Cardiac muscle cell (in vitro differentiated cells and primary cell): Measurements from ENCODE around the gene CUL1. TPM values are rescaled to one million over a fixed set of nuclear protein-coding genes. Genes with fewer than 3 reads are reported as not detected.

Experiments used
- DNase-seq, 2 donors: peaks; one replicate each; pipeline versions ENCODE4 v3.0.0 to v3.0.0-alpha.2; 2010 to 2017; ENCODE audit warnings: low read depth in 1 of 2, low spot score in 1 of 2
- H3K27ac ChIP-seq: fragments of 200-600 bp; sonication (generic); 2 replicates; pipeline ENCODE4 v1.5.1; 2016
- H3K27me3 ChIP-seq: fragments of 200-600 bp; sonication (generic); 2 replicates; pipeline ENCODE4 v1.6.0; 2016; ENCODE audit warnings: control low read depth
- H3K36me3 ChIP-seq: fragments of 200-600 bp; sonication (generic); 2 replicates; pipeline ENCODE4 v1.5.1; 2016; ENCODE audit warnings: control low read depth
- H3K4me1 ChIP-seq: fragments of 200-600 bp; sonication (generic); 2 replicates; pipeline ENCODE4 v1.8.1; 2017; ENCODE audit warnings: low read depth, mild to moderate bottlenecking, mixed run types
- H3K4me3 ChIP-seq: fragments of 200-600 bp; sonication (generic); 2 replicates; pipeline ENCODE4 v1.5.1; 2016; ENCODE audit warnings: mild to moderate bottlenecking
- H3K9me3 ChIP-seq: fragments of 200-600 bp; sonication (generic); 2 replicates; pipeline ENCODE4 v1.5.1; 2017; ENCODE audit warnings: low read depth, mild to moderate bottlenecking, control low read depth
- CTCF ChIP-seq: IDR thresholded peaks from 2 replicates; pipeline ENCODE4 v1.5.1; 2012; ENCODE audit warnings: low read depth, mild to moderate bottlenecking, low read length
- polyA plus RNA-seq: library from polyadenylated mRNA; unstranded; fragments of >200 nt; fragmentation: Nextera tagmentation; extraction: Ambion mirVana; gene quantifications from 2 replicates; pipeline ENCODE4 v1.2.1, GENCODE V29; 2016
- total RNA-seq: library from RNA; depleted of rRNA; stranded (reverse); fragments of >200 nt; gene quantifications from 2 replicates; pipeline ENCODE4 v1.2.3, GENCODE V29; 2016

CUL1 gene
- total and polyA plus RNA-seq, 2 experiments from 2014 or later: 58.8 to 71.6 TPM

GRCh38 chr7:148796841-148797240, 98.1 kb downstream of the CUL1 start:
- Histone ChIP-seq H3K27ac (peak overlapping the region; percentile 69), H3K4me1 (peaks cover 16% of the 10 kb centered on the region), H3K9me3 (no peaks in the 10 kb centered on the region), H3K36me3 (peaks cover 62% of the 10 kb centered on the region), H3K4me3 (no peak overlapping the region), H3K27me3 (no peaks in the 10 kb centered on the region)
- no peak for TF ChIP-seq CTCF
- DNase-seq: peak in 1 of 2 donors; percentile 75

- no peak for TF ChIP-seq CTCF
- Histone ChIP-seq H3K4me1 (peaks cover 16% of the 10 kb centered on the region), H3K36me3 (peaks cover 36% of the 10 kb centered on the region), H3K4me3 (no peak overlapping the region), H3K27ac (peak overlapping the region; percentile 52), H3K9me3 (no peaks in the 10 kb centered on the region), H3K27me3 (no peaks in the 10 kb centered on the region)
- DNase-seq: no peak
Observed at GRCh38 chr7:148799893-148800555, 101.3 kb downstream of the CUL1 start.

- no peak for TF ChIP-seq CTCF
- no peak overlapping the region for H3K4me3 ChIP-seq
- H3K4me1 ChIP-seq: peaks cover 16% of the 10 kb centered on the region
- no peaks in the 10 kb centered on the region for H3K27me3 ChIP-seq
- no peak for DNase-seq
- no peaks in the 10 kb centered on the region for H3K9me3 ChIP-seq
- no peak overlapping the region for H3K27ac ChIP-seq
- H3K36me3 ChIP-seq: peaks cover 36% of the 10 kb centered on the region
Observed at GRCh38 chr7:148800677-148801076, 102.0 kb downstream of the CUL1 start.

- no peak for DNase-seq
- Histone ChIP-seq H3K9me3 (no peaks in the 10 kb centered on the region), H3K4me3 (no peak overlapping the region), H3K27ac (no peak overlapping the region), H3K4me1 (peaks cover 4% of the 10 kb centered on the region), H3K36me3 (peaks cover 36% of the 10 kb centered on the region), H3K27me3 (no peaks in the 10 kb centered on the region)
- TF ChIP-seq CTCF: no peak
Observed at GRCh38 chr7:148802101-148802493, 103.4 kb downstream of the CUL1 start.

- Histone ChIP-seq H3K27me3 (no peaks in the 10 kb centered on the region), H3K4me3 (no peak overlapping the region), H3K4me1 (no peaks in the 10 kb centered on the region), H3K27ac (peak overlapping the region; percentile 39), H3K9me3 (no peaks in the 10 kb centered on the region), H3K36me3 (peaks cover 33% of the 10 kb centered on the region)
- no peak for TF ChIP-seq CTCF
- no peak for DNase-seq
Observed at GRCh38 chr7:148803094-148803493, 104.4 kb downstream of the CUL1 start.
